IMR-90 (cell line): Measurements from ENCODE around the gene RC3H1.

ENCODE experiments used
- CTCF ChIP-seq: conservative IDR thresholded peaks from 2 replicates; pipeline ENCODE4 v1.5.1; 2012; ENCODE audit warnings: mild to moderate bottlenecking, low read depth, low read length, improper control_type of control experiment
- ELK1 ChIP-seq: fragments of 150-350 bp; IDR thresholded peaks from 2 replicates; pipeline ENCODE4 v1.6.1; 2016; ENCODE audit warnings: low read depth, mild to moderate bottlenecking, low read length, moderate library complexity, borderline replicate concordance
- FOS ChIP-seq: fragments of 150-350 bp; IDR thresholded peaks from 2 replicates; pipeline ENCODE4 v1.6.1; 2016; ENCODE audit warnings: low read depth, low read length
- MAFK ChIP-seq: IDR thresholded peaks from 2 replicates; pipeline ENCODE4 v1.6.1; 2012; ENCODE audit warnings: low read depth, low read length, improper control_type of control experiment
- MAZ ChIP-seq: IDR thresholded peaks from 2 replicates; pipeline ENCODE4 v1.6.1; 2012; ENCODE audit warnings: low read depth, mild to moderate bottlenecking, low read length, improper control_type of control experiment, moderate library complexity, borderline replicate concordance
- NFE2L2 ChIP-seq: fragments of 150-350 bp; IDR thresholded peaks from 2 replicates; pipeline ENCODE4 v1.6.1; 2016; ENCODE audit warnings: low read depth, mild to moderate bottlenecking, low read length
- POLR2A ChIP-seq: IDR thresholded peaks from 2 replicates; pipeline ENCODE4 v1.6.1; 2012; ENCODE audit warnings: mild to moderate bottlenecking, low read depth, low read length
- RAD21 ChIP-seq: IDR thresholded peaks from 2 replicates; pipeline ENCODE4 v1.6.1; 2012; ENCODE audit warnings: low read length, improper control_type of control experiment
- RCOR1 ChIP-seq: IDR thresholded peaks from 2 replicates; pipeline ENCODE4 v1.6.1; 2012; ENCODE audit warnings: mild to moderate bottlenecking, low read length, improper control_type of control experiment; ENCODE audit not compliant: insufficient replicate concordance
- RFX5 ChIP-seq: IDR thresholded peaks from 2 replicates; pipeline ENCODE4 v1.8.0; 2012; ENCODE audit warnings: low read depth, mild to moderate bottlenecking, low read length, moderate library complexity
- SMC3 ChIP-seq: fragments of 150-350 bp; IDR thresholded peaks from 2 replicates; pipeline ENCODE4 v1.6.1; 2016; ENCODE audit warnings: low read depth, mild to moderate bottlenecking, antibody characterized with exemption, low read length, moderate library complexity

DNA sequence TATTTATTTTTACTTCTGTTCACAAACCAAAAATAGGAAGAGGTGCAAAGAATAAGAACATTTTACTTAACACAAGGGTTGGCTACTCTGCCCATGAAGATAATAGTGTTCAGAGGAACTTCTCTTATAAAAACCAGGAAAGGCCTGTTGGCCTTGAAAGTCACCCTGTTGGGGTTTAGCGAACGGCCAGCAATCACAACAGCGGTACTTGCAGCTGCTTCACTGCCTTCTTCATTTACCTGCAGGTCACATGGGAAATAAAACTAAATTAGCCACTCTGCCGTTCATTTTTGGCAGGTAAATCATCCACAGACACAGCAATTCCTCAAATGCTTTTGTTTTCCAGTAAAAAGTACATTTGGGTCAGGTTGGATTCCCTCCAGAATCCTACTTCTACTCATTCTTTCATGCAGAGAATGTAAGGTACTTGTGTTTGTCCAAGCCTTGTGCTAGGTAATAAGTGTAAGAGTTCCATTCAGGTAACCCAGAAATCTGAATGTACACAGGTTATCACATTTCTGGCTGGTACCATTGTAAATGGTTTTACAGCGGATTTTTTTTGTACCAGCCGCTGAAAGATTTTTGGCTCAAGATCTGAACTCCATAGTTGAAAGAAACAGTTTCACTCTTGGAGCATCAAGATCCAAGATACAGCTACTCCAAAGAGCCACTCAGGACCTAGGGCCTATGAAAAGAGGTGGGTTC is 118.2 kb downstream of the RC3H1 start:
- TF ChIP-seq SMC3: no peak
- no peak for TF ChIP-seq CTCF
- no peak for TF ChIP-seq NFE2L2
- TF ChIP-seq MAZ: no peak
- no peak for TF ChIP-seq POLR2A
- TF ChIP-seq RAD21: no peak
- TF ChIP-seq FOS: no peak
- no peak for TF ChIP-seq ELK1
- no peak for TF ChIP-seq RFX5
- TF ChIP-seq MAFK: no peak
- TF ChIP-seq RCOR1: no peak
